K562 (cell line): ENCODE measurements around the gene SLC26A1. TPM values are rescaled to one million over a fixed set of nuclear protein-coding genes. Genes with fewer than 3 reads are reported as not detected.

Source experiments
- CXXC5 ChIP-seq: fragments of 250-450 bp; sonication (Bioruptor Pico); IDR thresholded peaks from 2 replicates; pipeline ENCODE4 v1.8.0; 2022; ENCODE audit warnings: inconsistent platforms, mild to moderate bottlenecking, moderate library complexity
- DLX4 ChIP-seq: fragments of 250-450 bp; sonication (Bioruptor Pico); IDR thresholded peaks from 2 replicates; pipeline ENCODE4 v1.6.1; 2021; ENCODE audit warnings: mild to moderate bottlenecking
- ELF4 ChIP-seq: fragments of 450-650 bp; formaldehyde crosslinking; IDR thresholded peaks from 2 replicates; pipeline ENCODE4 v1.4.0; 2022; ENCODE audit warnings: missing genetic modification characterization
- ETV1 ChIP-seq: fragments of 450-650 bp; conservative IDR thresholded peaks from 2 replicates; pipeline ENCODE4 v1.6.1; 2016; ENCODE audit warnings: missing genetic modification characterization, control low read depth, low read depth, missing compliant biosample characterization
- MCM2 ChIP-seq: fragments of 450-650 bp; IDR thresholded peaks from 2 replicates; pipeline ENCODE4 v1.6.1; 2017; ENCODE audit warnings: low read depth, mild to moderate bottlenecking
- NONO ChIP-seq, 2 experiments: fragments of 200-400 bp in 1 of 2; fragments of 450-650 bp in 1 of 2; formaldehyde crosslinking in 1 of 2; IDR thresholded peaks; 2 replicates each; pipeline ENCODE4 v1.6.1; 2017; ENCODE audit warnings: low read depth in 2 of 2, mild to moderate bottlenecking in 2 of 2, moderate library complexity in 2 of 2, low read length in 1 of 2
- NRF1 ChIP-seq, 2 experiments: fragments of 450-650 bp; IDR thresholded peaks in 1 of 2; conservative IDR thresholded peaks in 1 of 2; 2 replicates each; pipeline ENCODE4 v1.6.1; 2014; ENCODE audit warnings: mild to moderate bottlenecking in 2 of 2
- REST ChIP-seq, 2 experiments: fragments of 450-650 bp; formaldehyde crosslinking in 1 of 2; IDR thresholded peaks; 2 replicates each; pipeline versions ENCODE4 v1.4.0 to v1.6.1; 2014 to 2020; ENCODE audit warnings: mild to moderate bottlenecking in 2 of 2, borderline replicate concordance in 1 of 2, low read depth in 1 of 2
- SIX5 ChIP-seq, 2 experiments: IDR thresholded peaks; 2 replicates each; pipeline ENCODE4 v1.6.1; 2011; ENCODE audit warnings: low read length in 2 of 2, borderline replicate concordance in 1 of 2, low read depth in 1 of 2, mild to moderate bottlenecking in 1 of 2, moderate library complexity in 1 of 2; ENCODE audit not compliant: insufficient read depth in 1 of 2
- SP1 ChIP-seq: sonication (generic); formaldehyde crosslinking; IDR thresholded peaks from 2 replicates; pipeline ENCODE4 v1.8.1; 2022; ENCODE audit warnings: mild to moderate bottlenecking, missing genetic modification reagents
- STAT5B ChIP-seq: fragments of 250-450 bp; sonication (Bioruptor Pico); IDR thresholded peaks from 2 replicates; pipeline ENCODE4 v1.8.0; 2021; ENCODE audit warnings: mild to moderate bottlenecking, inconsistent platforms
- TOE1 ChIP-seq, 2 experiments: fragments of 450-650 bp in 1 of 2; sonication (generic) in 1 of 2; formaldehyde crosslinking in 1 of 2; IDR thresholded peaks; 2 replicates each; pipeline versions ENCODE4 v1.7.1 to v1.8.0; 2016 to 2022; ENCODE audit warnings: borderline replicate concordance in 2 of 2, mild to moderate bottlenecking in 2 of 2, antibody characterized with exemption in 1 of 2, inconsistent platforms in 1 of 2, low read depth in 1 of 2, missing genetic modification reagents in 1 of 2, moderate library complexity in 1 of 2
- VEZF1 ChIP-seq: fragments of 200-800 bp; sonication (Bioruptor generic); IDR thresholded peaks from 2 replicates; pipeline ENCODE4 v1.6.1; 2017; ENCODE audit warnings: missing genetic modification characterization, missing compliant biosample characterization
- ZBTB17 ChIP-seq: fragments of 450-650 bp; formaldehyde crosslinking; IDR thresholded peaks from 2 replicates; pipeline ENCODE4 v1.4.0; 2020; ENCODE audit warnings: mild to moderate bottlenecking
- ZNF133 ChIP-seq: fragments of 250-450 bp; sonication (Bioruptor Pico); IDR thresholded peaks from 2 replicates; pipeline ENCODE4 v1.4.0; 2020; ENCODE audit warnings: mild to moderate bottlenecking
- ZNF384 ChIP-seq: IDR thresholded peaks from 2 replicates; pipeline ENCODE4 v1.6.1; 2012; ENCODE audit warnings: low read depth, low read length, improper control_type of control experiment
- ZNF717 ChIP-seq: fragments of 250-450 bp; sonication (Bioruptor Pico); IDR thresholded peaks from 2 replicates; pipeline ENCODE4 v1.5.0; 2021
- polyA plus RNA-seq, 8 experiments: library from polyadenylated mRNA; depleted of rRNA in 4 of 8; stranded (reverse) in 5 of 8; unstranded in 3 of 8; fragments of >200 nt; fragmentation: Nextera tagmentation in 2 of 8; fragmentation: Illumina TruSeq in 1 of 8; extraction: Ambion mirVana in 2 of 8; extraction: Trizol in 1 of 8; gene quantifications; 2 replicates each; pipeline versions ENCODE4 v1.2.1 to v1.2.3, GENCODE V29; 2011 to 2014; ENCODE audit warnings: inconsistent platforms in 1 of 8, missing spikeins in 1 of 8
- total RNA-seq, 7 experiments: library from RNA; depleted of rRNA in 6 of 7; stranded (reverse); fragments of >200 nt in 6 of 7; fragmentation: Illumina TruSeq in 2 of 7; extraction: Trizol in 2 of 7; gene quantifications; 2 replicates each; pipeline versions ENCODE4 v1.2.1 to v1.2.3, GENCODE V29; 2011 to 2021; ENCODE audit warnings: low replicate concordance in 1 of 7

The SLC26A1 gene
- total and polyA plus RNA-seq, 9 of the 15 experiments (the other 6 are each of a cell fraction or from before 2014, with no cell fraction given): 0.11 to 4.2 (median 0.95) TPM

GRCh38 chr4:1009542-1010394, 16.6 kb upstream of the SLC26A1 start (continued):
- TF ChIP-seq ETV1 (tag) (no peak), CXXC5 (CRISPR knock-in tag) (peak; percentile 37; the same call in 1 of the 2 replicates), STAT5B (CRISPR knock-in tag) (no peak), ZNF384 (no peak), ELF4 (CRISPR knock-in tag) (no peak), ZNF133 (no peak), ZBTB17 (CRISPR knock-in tag) (no peak), ZNF717 (CRISPR knock-in tag) (no peak), TOE1 (IDR thresholded peaks at IDR 0.05; ENCODE audit: borderline replicate concordance) (no peak), TOE1 (CRISPR knock-in tag; IDR thresholded peaks at IDR 0.05; ENCODE audit: borderline replicate concordance, low read depth) (peak; percentile 83; the same call in 1 of the 2 replicates), VEZF1 (CRISPR knock-in tag) (peak; percentile 84), REST (IDR thresholded peaks at IDR 0.05; ENCODE audit: borderline replicate concordance) (no peak), REST (CRISPR knock-in tag; IDR thresholded peaks at IDR 0.05; ENCODE audit: low read depth) (no peak), NRF1 (conservative IDR thresholded peaks at IDR 0.05 in 1 of 2, IDR thresholded peaks at IDR 0.05 in 1 of 2) (peak; percentile 85 to 87), DLX4 (CRISPR knock-in tag) (no peak), MCM2 (no peak), NONO (IDR thresholded peaks at IDR 0.05; ENCODE audit: low read depth in 2 of 2, low read length in 1 of 2) (no peak), SP1 (peak; percentile 48), SIX5 (IDR thresholded peaks at IDR 0.05; ENCODE audit: borderline replicate concordance in 1 of 2, insufficient read depth in 1 of 2, low read depth in 1 of 2, low read length in 2 of 2) (no peak)
